Stimulated activated CD4-positive, alpha-beta T cell treated with anti-CD3 and anti-CD28 coated beads, Interleukin-2, amount 100 ng/mL, for 24 hours (primary cell): ENCODE data around the gene MPHOSPH9.

Experiments used
- DNase-seq, 2 donors: peaks; one replicate each; pipeline ENCODE4 v3.0.0-alpha.2; 2020

MPHOSPH9 gene

GRCh38 chr12:123148655-123149054, 84.3 kb downstream of the MPHOSPH9 start:
- no peak for DNase-seq

GRCh38 chr12:123148223-123148622, 84.7 kb downstream of the MPHOSPH9 start:
- no peak for DNase-seq

GRCh38 chr12:123145211-123145610, 87.7 kb downstream of the MPHOSPH9 start:
- no peak for DNase-seq

DNA sequence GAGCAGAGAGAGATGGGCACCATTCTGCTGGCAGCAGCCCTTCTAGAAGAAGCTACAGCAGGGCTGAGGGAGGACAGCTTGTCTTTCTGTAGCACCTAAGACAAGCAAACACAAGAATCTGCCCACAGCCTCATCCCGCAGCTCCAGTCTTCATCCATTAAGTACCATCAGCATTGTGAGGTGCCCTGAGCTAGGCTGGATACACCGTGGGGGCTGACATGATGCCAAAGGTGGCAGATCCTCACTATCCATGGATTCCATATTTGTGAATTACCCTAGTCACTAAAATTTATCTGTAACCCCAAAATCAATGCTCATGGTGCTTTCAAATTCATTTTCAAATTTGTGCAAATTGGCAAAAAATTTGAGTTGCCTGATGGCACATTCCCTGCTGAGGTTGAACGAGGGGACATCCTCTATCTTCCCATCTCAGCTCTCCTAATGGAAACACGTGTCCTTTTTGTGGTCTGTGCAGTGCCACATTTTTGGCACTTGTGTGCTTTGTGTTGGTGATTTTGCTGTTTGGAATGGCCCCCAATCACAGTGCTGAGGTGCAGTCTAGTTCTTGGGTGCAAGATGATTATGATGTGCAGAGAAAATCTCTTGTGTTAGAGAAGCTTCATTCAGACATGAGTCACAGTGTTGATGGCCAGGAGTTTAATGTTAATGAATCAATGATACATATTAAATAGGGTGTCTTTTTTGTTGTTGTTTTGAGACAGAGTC, 89.0 kb downstream of the MPHOSPH9 start:
- DNase-seq, result no peak

- no peak for DNase-seq
Observed at GRCh38 chr12:123142921-123143735, 89.8 kb downstream of the MPHOSPH9 start.

- no peak for DNase-seq
Observed at GRCh38 chr12:123142518-123142840, 90.5 kb downstream of the MPHOSPH9 start.

DNA sequence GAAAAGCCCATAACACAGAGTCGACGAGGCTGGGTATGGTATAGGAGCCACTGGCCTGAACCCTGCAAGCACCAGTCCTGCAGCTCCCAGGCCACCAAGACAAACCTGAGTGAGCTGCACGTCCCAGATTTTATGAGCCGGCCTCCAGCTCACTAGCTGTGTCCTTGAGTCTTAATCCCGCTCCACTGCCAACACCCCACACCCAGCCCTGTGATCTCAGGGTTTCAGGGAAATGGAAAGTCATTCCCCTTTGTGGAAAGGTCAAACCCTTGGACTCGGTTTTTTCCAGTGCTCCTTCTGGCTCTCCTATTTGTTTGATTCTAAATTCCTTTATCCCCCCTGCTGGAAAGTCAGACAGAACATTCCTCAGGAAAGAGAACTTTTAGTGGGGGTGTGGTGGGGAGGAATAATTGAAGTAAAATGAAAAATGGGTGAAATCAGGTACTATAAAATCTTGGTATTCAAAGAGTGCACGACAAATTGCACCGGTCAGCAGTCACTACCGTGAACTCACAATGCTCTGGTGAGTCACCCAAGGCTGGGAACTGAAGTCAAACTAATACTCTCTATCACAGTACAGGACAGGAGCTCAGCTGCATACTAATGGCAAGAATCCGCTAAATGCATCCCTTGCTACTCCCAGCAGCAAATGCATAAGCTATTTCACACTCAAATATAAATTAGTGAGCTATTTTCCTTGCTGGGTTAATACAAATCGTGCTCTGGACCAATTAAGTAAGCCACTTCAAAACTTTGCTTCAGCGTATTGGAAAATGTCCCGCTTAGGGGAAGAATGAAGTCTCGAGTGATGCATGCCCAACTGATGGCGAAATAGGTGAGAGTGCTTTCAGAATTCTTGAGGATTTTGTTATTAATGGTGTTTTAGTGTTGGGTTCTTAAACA, 91.1 kb downstream of the MPHOSPH9 start:
- no peak for DNase-seq

DNA sequence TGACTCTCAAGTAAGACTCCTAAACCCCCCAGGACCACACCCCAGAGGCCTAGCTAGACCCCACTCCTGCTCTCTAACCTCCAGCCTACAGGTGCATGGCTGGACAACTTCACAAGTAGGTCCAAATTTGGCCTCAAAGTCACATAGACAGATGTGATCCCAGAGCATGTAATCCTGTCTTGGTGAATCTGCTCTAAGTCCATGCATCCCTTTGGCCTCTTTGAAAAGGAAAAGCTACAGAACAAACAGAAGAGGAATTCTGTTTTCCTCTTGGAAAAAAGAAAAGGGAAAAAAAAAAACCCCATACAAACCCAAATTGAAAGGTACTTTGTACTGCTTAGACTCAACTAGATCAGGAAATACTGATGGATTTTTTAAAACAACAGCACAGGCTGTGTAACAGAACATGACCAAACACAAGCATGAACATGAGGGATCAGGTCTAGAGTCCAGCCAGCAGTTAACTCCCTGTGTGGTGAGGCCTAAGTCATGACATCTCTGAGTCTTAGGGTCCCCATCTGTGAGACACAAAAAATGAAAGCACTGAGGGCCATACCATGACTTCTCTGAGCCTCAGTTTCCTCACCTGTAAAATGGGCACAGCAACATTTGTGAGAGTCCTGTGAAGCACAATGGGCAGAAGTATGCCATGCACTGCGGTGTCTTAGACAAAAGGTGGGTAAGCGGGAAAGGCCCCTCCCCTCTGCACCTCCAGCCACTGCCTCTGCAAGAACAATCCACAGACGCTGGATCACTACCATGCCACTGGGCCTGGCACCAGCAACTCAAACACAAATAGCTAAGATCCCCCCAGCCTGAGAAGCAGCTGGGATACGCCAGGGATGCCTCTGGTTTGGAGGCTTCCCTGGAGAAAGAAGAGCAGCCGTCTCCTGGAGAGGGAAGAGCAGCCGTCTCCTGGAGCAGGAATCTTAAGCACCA, 92.0 kb downstream of the MPHOSPH9 start:
- no peak for DNase-seq

DNA sequence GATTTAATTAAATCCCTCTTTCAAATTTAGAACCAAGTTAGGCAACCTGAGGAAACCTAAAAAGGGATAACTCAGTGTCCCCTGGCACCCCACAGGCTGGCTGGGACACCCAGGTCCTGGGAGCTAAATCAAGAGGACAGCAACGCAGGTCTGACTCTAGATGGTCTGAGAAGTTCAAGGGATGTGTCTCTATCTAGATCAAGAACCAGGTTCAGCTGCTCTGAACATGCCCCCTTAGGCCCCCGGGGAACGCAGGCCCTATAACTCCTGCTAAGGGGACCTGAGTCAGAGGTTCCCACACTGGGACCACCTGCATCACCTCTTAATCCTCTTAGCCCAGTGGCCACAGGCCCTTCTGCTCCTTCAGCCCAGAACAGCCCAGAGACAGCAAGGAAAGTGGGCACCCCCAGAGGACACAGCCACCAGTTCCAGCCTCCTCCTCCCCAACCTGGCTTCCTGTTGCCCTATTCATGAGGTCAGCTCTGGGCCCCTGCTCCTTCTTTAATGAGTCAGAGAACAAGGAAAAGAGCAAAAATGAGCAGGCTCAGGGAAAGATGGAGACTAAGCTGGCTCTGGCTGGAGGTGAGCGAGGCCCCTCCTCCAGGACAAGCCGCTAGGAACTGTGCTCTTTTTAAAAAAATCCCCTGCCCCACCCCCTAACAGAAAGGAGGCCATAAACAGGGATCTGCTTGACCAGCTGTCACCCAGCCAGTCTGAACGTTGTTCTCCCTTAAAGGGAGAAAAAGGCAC, 92.8 kb downstream of the MPHOSPH9 start:
- DNase-seq, result no peak

- no peak for DNase-seq
Observed at GRCh38 chr12:123135688-123136087, 97.3 kb downstream of the MPHOSPH9 start.

DNA sequence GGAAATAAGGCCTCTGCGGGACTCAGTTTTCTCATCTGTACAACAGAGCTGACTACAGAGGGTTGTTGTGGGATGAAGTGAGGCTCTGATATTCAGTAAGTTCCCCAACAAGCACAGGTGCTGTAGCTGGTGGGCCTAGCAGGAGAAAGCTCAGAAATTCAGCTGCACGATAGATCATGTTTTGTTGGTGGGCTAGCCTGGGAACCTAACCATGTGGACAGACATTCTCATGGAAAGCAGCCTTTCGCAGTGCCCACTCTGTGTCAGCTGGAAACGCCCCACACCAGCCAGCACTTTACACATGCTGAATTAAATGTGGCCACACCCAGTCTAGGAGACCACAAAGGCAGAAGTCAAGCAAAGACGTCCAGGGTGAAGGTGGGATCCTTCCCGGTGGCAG, 98.1 kb downstream of the MPHOSPH9 start:
- DNase-seq, result no peak

DNA sequence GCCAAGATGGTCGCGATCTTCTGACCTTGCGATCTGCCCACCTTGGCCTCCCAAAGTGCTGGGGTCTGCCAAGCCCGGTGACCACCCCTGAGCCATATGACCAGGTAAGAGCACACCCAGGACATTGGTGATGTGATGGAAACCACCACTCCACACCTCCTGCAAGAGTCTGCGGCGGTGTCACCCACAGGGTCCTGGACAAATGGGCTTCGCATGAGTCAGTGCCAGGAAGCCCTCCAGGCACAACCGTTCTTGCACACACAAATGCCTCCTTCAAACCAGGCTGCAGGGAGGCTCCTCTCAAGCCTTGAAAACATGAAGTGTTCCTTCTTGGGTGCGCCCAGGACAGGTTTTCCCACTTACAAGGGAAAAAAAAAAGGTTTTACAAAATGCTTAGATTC, 98.7 kb downstream of the MPHOSPH9 start:
- DNase-seq, result no peak

- DNase-seq, result no peak
Observed at GRCh38 chr12:123133701-123134100, 99.2 kb downstream of the MPHOSPH9 start.

DNA sequence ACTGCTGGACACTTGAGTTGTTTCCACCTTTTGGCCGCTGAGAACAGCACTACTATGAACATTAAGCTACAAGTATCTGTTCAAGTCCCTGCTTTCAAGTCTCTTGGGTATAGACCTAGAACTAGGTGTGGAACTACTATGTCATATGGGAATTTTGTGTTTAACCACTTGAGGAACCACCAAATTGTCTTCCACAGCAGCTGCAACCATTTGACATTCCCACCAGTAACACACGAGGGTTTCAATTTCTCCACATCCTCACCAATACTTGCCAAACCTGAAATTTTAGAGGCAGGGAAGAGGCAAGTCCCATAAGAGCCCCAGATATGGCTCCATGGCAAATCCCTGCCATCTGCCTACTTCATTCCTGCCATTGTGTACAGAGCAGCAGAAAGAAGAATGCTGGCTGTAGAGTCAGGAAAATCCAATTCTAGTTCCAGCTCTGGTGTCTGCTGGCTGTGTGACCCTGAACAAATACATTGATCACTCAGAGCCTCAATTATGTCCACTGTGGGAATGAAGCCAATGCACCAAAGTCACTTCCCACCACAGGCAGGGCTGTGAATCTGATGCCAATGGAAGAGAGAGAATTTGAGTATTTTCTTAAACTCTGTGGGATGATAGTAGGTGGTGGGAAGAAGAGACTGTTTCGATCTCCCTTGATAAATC, 99.9 kb downstream of the MPHOSPH9 start:
- no peak for DNase-seq

DNA sequence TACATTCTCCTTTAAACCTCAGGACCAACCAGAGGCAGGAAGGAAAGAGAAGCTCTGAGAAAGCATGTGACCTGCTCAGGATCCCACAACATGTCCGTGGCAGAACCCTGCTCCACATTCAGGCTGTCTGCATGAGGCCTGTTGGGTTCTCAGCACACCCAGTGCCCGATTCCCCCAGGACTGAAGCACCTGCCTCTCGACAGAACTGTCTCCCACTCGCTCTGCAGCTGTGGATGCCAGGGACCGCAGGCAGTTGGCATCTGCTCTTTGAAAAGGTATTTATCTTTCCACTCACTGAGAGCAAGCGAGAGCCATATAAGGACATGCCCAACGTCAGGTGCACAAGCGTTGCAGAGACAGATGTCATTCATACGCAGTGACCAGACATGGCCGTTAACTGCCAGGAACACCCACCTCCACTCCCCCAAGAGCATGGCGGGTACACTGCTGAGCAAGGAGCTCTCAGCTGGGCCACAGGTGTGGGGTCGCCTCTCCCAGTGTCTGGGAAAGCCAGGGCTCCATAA, 101.0 kb downstream of the MPHOSPH9 start:
- peak in 1 of 2 donors; percentile 28 for DNase-seq

DNA sequence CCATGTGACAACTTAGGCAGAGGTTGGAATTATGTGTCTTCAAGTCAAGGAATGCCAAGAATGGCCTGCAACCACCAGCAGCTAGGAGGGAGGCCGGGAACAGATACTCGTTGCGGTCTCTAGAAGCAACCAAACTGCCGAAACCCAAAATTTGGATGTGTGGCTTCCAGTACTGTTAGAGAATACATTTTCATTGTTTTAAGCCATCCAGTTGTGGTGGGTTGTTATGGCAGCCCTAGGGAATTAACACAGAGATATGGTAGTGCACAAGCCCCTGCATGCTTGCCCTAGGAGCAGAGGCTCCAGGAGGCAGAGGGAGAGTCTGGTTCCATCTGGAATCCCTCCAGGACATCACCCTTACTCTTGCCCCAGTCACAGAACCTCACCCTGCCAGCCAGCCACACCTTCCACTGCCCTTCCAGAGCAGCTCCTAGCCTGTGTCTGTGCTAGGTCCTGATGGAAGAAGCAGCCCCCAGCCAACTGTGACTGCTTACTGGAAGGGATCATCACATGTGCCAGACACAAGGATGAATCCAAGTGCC, 101.6 kb downstream of the MPHOSPH9 start:
- no peak for DNase-seq

- DNase-seq, result no peak
Observed at GRCh38 chr12:123129621-123130020, 103.3 kb downstream of the MPHOSPH9 start.

- no peak for DNase-seq
Observed at GRCh38 chr12:123127182-123127495, 105.8 kb downstream of the MPHOSPH9 start.

DNA sequence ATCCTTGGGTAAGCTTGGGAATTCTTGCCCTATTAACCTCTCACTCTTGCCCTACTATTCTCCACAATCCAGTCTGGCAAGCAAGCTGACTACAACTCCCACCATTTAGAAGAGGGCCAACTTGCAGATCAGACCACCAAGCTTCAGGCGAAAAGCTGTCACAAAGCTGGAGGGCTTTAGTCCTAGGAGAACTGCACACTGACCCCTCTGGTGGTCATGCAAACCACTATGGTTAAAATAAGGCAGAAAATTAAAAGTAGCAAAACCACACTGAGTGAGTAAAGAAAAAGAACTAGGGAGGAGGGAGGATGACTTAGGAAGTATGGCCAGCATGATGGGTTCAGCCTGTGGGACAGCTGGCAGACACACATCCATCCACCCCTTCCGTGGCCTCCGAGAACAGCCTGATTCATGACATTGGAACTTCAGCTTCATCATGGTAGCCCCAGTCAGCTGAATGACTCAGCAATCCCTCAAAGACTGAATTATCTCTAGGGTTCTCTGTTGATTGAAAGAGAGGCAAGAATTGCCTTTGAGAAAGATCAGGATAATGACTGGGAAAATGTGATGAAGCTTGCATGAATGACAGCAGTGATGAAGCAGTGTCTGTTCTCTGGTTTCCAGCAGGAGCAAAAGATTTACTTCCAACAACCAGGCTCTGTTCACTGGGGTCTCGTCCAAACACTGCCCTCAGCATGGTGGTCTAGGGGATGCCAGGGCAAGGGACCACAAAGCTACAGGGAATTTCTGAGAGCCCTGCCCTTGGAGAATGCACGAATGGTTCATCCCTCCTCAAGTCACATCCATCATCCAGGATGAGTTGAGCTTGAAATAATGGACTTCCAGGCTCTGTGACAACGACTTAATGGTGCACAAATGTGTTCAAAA, 106.4 kb downstream of the MPHOSPH9 start:
- peak in 1 of 2 donors; percentile 11 for DNase-seq
